GM12891 (cell line): Measurements from ENCODE around the gene ARIH2.

Experiments used
- POLR2A ChIP-seq: IDR thresholded peaks from 2 replicates; pipeline ENCODE4 v1.6.1; 2011; ENCODE audit warnings: low read depth, low read length, control low read depth
- POLR2AphosphoS5 ChIP-seq: IDR thresholded peaks from 2 replicates; pipeline ENCODE4 v1.6.1; 2011; ENCODE audit warnings: low read depth, low read length, control low read depth
- TAF1 ChIP-seq: IDR thresholded peaks from 2 replicates; pipeline ENCODE4 v1.6.1; 2011; ENCODE audit warnings: low read depth, low read length, control low read depth

DNA sequence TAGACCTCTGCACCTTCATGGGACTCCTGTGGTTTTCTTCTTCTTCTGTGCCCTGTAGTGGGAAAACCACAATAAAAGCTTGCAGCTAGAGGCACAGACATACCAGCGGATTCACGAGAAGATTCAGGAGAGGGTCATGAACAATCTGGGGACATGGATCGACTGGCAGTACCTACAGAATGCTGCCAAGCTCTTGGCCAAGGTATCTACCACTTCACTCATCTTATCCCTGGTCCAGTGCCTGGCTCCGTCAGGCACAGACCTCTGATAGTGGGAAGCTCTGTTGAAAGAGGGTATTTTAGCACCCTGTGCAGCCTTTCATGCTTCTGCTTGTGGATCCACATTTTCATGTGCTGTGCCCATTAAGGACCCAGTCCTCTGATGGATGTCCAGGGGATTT lies 61.7 kb downstream of the ARIH2 start:
- TF ChIP-seq POLR2A (no peak), POLR2AphosphoS5 (no peak), TAF1 (no peak)
